ENCODE measurements around the gene SPARCL1.

SPARCL1 gene, protein sequence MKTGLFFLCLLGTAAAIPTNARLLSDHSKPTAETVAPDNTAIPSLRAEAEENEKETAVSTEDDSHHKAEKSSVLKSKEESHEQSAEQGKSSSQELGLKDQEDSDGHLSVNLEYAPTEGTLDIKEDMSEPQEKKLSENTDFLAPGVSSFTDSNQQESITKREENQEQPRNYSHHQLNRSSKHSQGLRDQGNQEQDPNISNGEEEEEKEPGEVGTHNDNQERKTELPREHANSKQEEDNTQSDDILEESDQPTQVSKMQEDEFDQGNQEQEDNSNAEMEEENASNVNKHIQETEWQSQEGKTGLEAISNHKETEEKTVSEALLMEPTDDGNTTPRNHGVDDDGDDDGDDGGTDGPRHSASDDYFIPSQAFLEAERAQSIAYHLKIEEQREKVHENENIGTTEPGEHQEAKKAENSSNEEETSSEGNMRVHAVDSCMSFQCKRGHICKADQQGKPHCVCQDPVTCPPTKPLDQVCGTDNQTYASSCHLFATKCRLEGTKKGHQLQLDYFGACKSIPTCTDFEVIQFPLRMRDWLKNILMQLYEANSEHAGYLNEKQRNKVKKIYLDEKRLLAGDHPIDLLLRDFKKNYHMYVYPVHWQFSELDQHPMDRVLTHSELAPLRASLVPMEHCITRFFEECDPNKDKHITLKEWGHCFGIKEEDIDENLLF

DNA sequence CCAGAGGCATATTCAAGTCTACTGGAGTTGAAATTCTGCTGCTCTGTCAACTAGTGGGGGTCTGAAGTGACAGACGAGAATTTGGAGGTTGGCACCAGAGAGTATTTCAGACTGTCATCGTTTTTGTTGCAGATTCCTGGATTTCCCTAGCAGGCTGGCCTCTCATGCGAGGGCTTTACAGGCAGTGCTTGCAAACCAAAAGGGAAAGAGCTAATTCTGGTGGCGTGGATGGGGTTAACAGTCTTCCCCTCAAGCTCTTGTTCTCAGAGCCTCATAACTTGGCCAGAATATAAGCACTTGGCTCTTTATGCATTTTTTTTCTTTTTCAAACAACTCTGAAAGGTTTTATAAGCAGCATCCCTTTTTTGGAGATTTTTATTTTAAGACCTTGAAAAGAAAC, at the start of gene SPARCL1:
SPARCL1 (minus strand) TSS at position 190 of the 400 bp plus-strand sequence. CDS start 29,802 bp downstream, outside the sequence.
- Histone ChIP-seq H3K4me1 (ENCODE audit: insufficient read depth, low read length, poor library complexity, severe bottlenecking) (no peaks in the 10 kb centered on the region), H4K20me1 (ENCODE audit: insufficient read depth, low read length, poor library complexity, severe bottlenecking) (no peaks in the 10 kb centered on the region), H3K36me3 (ENCODE audit: insufficient read depth, low read length) (no peaks in the 10 kb centered on the region), H3K79me2 (ENCODE audit: insufficient read depth, low read length) (no peaks in the 10 kb centered on the region), H3F3A (ENCODE audit: low read depth) (no peaks in the 10 kb centered on the region), H3K9me3 (ENCODE audit: insufficient read depth, low read depth, low read length) (peaks cover 8% of the 10 kb centered on the region), H3K9ac (ENCODE audit: low read depth, low read length, poor library complexity, severe bottlenecking) (no peak within 1 kb of the TSS), H3K4me2 (ENCODE audit: low read depth, low read length, poor library complexity, severe bottlenecking) (no peak within 1 kb of the TSS), H2AFZ (ENCODE audit: low read length) (no peak within 1 kb of the TSS), H3K9me2 (replicated peaks; ENCODE audit: low read depth, low read length) (no peaks in the 10 kb centered on the region), H3K27me3 (ENCODE audit: insufficient read depth, low read length, poor library complexity, severe bottlenecking) (no peaks in the 10 kb centered on the region), H3K4me3 (ENCODE audit: low read length, poor library complexity, severe bottlenecking) (no peak within 1 kb of the TSS)
- TF ChIP-seq, protein P1, sequence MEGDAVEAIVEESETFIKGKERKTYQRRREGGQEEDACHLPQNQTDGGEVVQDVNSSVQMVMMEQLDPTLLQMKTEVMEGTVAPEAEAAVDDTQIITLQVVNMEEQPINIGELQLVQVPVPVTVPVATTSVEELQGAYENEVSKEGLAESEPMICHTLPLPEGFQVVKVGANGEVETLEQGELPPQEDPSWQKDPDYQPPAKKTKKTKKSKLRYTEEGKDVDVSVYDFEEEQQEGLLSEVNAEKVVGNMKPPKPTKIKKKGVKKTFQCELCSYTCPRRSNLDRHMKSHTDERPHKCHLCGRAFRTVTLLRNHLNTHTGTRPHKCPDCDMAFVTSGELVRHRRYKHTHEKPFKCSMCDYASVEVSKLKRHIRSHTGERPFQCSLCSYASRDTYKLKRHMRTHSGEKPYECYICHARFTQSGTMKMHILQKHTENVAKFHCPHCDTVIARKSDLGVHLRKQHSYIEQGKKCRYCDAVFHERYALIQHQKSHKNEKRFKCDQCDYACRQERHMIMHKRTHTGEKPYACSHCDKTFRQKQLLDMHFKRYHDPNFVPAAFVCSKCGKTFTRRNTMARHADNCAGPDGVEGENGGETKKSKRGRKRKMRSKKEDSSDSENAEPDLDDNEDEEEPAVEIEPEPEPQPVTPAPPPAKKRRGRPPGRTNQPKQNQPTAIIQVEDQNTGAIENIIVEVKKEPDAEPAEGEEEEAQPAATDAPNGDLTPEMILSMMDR (conservative IDR thresholded peaks at IDR 0.05; ENCODE audit: low read length), result no peak
- no peak for TF ChIP-seq EZH2phosphoT487 (IDR thresholded peaks at IDR 0.05; ENCODE audit: borderline replicate concordance)

DNA sequence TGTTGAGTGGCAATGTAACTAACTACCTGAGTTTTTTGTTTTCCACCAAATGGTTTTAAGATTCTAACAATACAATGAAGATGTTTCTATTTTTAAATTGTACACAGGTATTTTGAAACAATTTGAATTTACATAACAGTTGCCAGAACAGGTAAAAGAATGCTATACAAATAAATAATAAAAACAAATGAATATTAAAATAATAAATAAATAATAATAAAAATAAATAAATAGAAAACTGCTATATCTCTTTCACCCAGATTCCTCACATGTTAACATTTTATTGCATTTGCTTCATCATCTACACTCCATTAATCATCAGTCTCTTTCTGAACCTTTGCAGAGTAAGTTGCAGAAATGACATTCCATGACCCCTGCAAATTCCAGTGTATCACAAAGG, 46.8 kb upstream of the SPARCL1 start:
- Histone ChIP-seq H3K27me3 (ENCODE audit: insufficient read depth, low read length, poor library complexity, severe bottlenecking) (no peaks in the 10 kb centered on the region), H3K79me2 (ENCODE audit: insufficient read depth, low read length) (no peaks in the 10 kb centered on the region), H3K4me3 (ENCODE audit: low read length, poor library complexity, severe bottlenecking) (no peak overlapping the region), H3K9me2 (replicated peaks; ENCODE audit: low read depth, low read length) (no peaks in the 10 kb centered on the region), H3K9ac (ENCODE audit: low read depth, low read length, poor library complexity, severe bottlenecking) (no peak overlapping the region), H4K20me1 (ENCODE audit: insufficient read depth, low read length, poor library complexity, severe bottlenecking) (no peaks in the 10 kb centered on the region), H3K9me3 (ENCODE audit: insufficient read depth, low read depth, low read length) (no peaks in the 10 kb centered on the region), H3K4me2 (ENCODE audit: low read depth, low read length, poor library complexity, severe bottlenecking) (no peak overlapping the region), H3K4me1 (ENCODE audit: insufficient read depth, low read length, poor library complexity, severe bottlenecking) (no peaks in the 10 kb centered on the region), H3K36me3 (ENCODE audit: insufficient read depth, low read length) (no peaks in the 10 kb centered on the region), H2AFZ (ENCODE audit: low read length) (0 out of 2 replicates have a peak overlapping the region, but pooled peaks have one; percentile 18), H3F3A (ENCODE audit: low read depth) (no peaks in the 10 kb centered on the region)
- TF ChIP-seq EZH2phosphoT487 (IDR thresholded peaks at IDR 0.05; ENCODE audit: borderline replicate concordance), result no peak
- TF ChIP-seq, protein P1 (conservative IDR thresholded peaks at IDR 0.05; ENCODE audit: low read length), result no peak

DNA sequence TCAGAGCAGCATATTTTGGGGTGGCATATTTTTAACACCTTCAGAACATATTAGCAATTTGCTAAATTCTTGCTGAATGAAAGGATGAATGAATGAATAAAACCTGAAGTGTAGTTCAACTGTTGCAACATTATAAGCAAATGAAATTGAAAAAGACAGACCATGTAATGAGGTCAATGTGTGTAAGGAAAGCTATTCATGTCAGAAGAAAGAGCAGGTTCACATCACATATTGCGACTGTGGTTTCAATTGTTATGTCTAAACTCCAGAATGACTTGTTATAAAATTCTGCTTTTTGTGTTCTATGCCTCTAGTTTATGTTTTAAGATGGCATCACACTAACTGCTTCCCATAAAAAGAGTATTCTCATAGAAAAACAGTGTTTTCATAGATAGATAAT, 46.2 kb upstream of the SPARCL1 start:
- no peak overlapping the region for H3K9ac ChIP-seq (ENCODE audit: low read depth, low read length, poor library complexity, severe bottlenecking)
- H2AFZ ChIP-seq (ENCODE audit: low read length), result 0 out of 2 replicates have a peak overlapping the region, but pooled peaks have one; percentile 18
- no peaks in the 10 kb centered on the region for H3K79me2 ChIP-seq (ENCODE audit: insufficient read depth, low read length)
- TF ChIP-seq, protein P1 (conservative IDR thresholded peaks at IDR 0.05; ENCODE audit: low read length), result no peak
- no peak for TF ChIP-seq EZH2phosphoT487 (IDR thresholded peaks at IDR 0.05; ENCODE audit: borderline replicate concordance)
- no peaks in the 10 kb centered on the region for H3K9me3 ChIP-seq (ENCODE audit: insufficient read depth, low read depth, low read length)
- H3K27me3 ChIP-seq (ENCODE audit: insufficient read depth, low read length, poor library complexity, severe bottlenecking), result no peaks in the 10 kb centered on the region
- H3K4me1 ChIP-seq (ENCODE audit: insufficient read depth, low read length, poor library complexity, severe bottlenecking), result peaks cover 6% of the 10 kb centered on the region
- H3K36me3 ChIP-seq (ENCODE audit: insufficient read depth, low read length), result no peaks in the 10 kb centered on the region
- no peaks in the 10 kb centered on the region for H3F3A ChIP-seq (ENCODE audit: low read depth)
- H3K9me2 ChIP-seq (replicated peaks; ENCODE audit: low read depth, low read length), result no peaks in the 10 kb centered on the region
- H4K20me1 ChIP-seq (ENCODE audit: insufficient read depth, low read length, poor library complexity, severe bottlenecking), result no peaks in the 10 kb centered on the region
- no peak overlapping the region for H3K4me3 ChIP-seq (ENCODE audit: low read length, poor library complexity, severe bottlenecking)
- no peak overlapping the region for H3K4me2 ChIP-seq (ENCODE audit: low read depth, low read length, poor library complexity, severe bottlenecking)

Data from Loucy (cell line).